Fibroblast of lung (primary cell): Measurements from ENCODE around the gene ADRA1B. TPM values are rescaled to one million over a fixed set of nuclear protein-coding genes. Genes with fewer than 3 reads are reported as not detected.
"Not testable (repeated sequence)": the region's sequence is repeated elsewhere in the genome, so short reads cannot be mapped to it uniquely, and the experiment has no call there.

Experiments
- DNase-seq, 2 donors: peaks; one replicate each; pipeline versions ENCODE4 v3.0.0 to v3.0.0-alpha.2; 2010; ENCODE audit warnings: low read depth in 2 of 2
- H2AFZ ChIP-seq: 2 replicates; pipeline ENCODE4 v1.5.1; 2012; ENCODE audit warnings: low read length, control low read depth, inconsistent platforms
- H3K27ac ChIP-seq: 2 replicates; pipeline ENCODE4 v1.5.1; 2011; ENCODE audit warnings: low read length, control low read depth; ENCODE audit not compliant: insufficient read depth
- H3K27me3 ChIP-seq: 2 replicates; pipeline ENCODE4 v1.5.1; 2011; ENCODE audit warnings: mild to moderate bottlenecking, low read length; ENCODE audit not compliant: control insufficient read depth, insufficient read depth
- H3K36me3 ChIP-seq: 2 replicates; pipeline ENCODE4 v1.5.1; 2011; ENCODE audit warnings: low read length; ENCODE audit not compliant: control insufficient read depth, insufficient read depth
- H3K4me1 ChIP-seq: 2 replicates; pipeline ENCODE4 v1.5.1; 2011; ENCODE audit warnings: low read length; ENCODE audit not compliant: control insufficient read depth, insufficient read depth; ENCODE audit errors: extremely low read depth
- H3K4me2 ChIP-seq: 2 replicates; pipeline ENCODE4 v1.5.1; 2011; ENCODE audit warnings: low read length, control low read depth; ENCODE audit not compliant: insufficient read depth; ENCODE audit errors: extremely low read depth
- H3K4me3 ChIP-seq, 4 experiments: fragments of 200-600 bp in 1 of 4; sonication (generic) in 1 of 4; replicated peaks in 1 of 4; 2 replicates each; pipeline ENCODE4 v1.5.1; 2011 to 2016; ENCODE audit warnings: low read length in 4 of 4, low read depth in 3 of 4, mild to moderate bottlenecking in 3 of 4, control low read depth in 2 of 4, inconsistent platforms in 1 of 4, mixed read lengths in 1 of 4; ENCODE audit not compliant: insufficient read depth in 1 of 4; ENCODE audit errors: control extremely low read depth in 1 of 4
- H3K79me2 ChIP-seq: 2 replicates; pipeline ENCODE4 v1.5.1; 2012; ENCODE audit warnings: mild to moderate bottlenecking, low read length, inconsistent platforms; ENCODE audit not compliant: control insufficient read depth, insufficient read depth
- H3K9ac ChIP-seq: 2 replicates; pipeline ENCODE4 v1.5.1; 2011; ENCODE audit warnings: mild to moderate bottlenecking, low read length, control low read depth; ENCODE audit not compliant: insufficient read depth
- H3K9me3 ChIP-seq: 2 replicates; pipeline ENCODE4 v1.5.1; 2012; ENCODE audit warnings: low read depth, low read length; ENCODE audit not compliant: control insufficient read depth, insufficient read depth
- H4K20me1 ChIP-seq: 2 replicates; pipeline ENCODE4 v1.5.1; 2011; ENCODE audit warnings: low read length; ENCODE audit not compliant: control insufficient read depth, insufficient read depth; ENCODE audit errors: extremely low read depth
- CTCF ChIP-seq, 2 donors: IDR thresholded peaks in 1 of 2; conservative IDR thresholded peaks in 1 of 2; 1 replicate in 1 of 2; 2 replicates in 1 of 2; pipeline ENCODE4 v1.5.1; 2011 to 2012; ENCODE audit warnings: low read length in 2 of 2, control low read depth in 1 of 2, inconsistent platforms in 1 of 2, low read depth in 1 of 2, mild to moderate bottlenecking in 1 of 2
- EZH2 ChIP-seq: IDR thresholded peaks from 2 replicates; pipeline ENCODE4 v1.5.1; 2012; ENCODE audit warnings: low read length, control low read depth, mild to moderate bottlenecking; ENCODE audit errors: missing control alignments
- polyA plus RNA-seq, 2 donors: library from polyadenylated mRNA; depleted of rRNA in 1 of 2; stranded (reverse) in 1 of 2; unstranded in 1 of 2; fragments of >200 nt; gene quantifications; 2 replicates each; pipeline ENCODE4 v1.2.1, GENCODE V29; 2011 to 2012; ENCODE audit warnings: missing spikeins in 1 of 2
- total RNA-seq: library from RNA; depleted of rRNA; stranded (reverse); fragments of >200 nt; gene quantifications from 2 replicates; pipeline ENCODE4 v1.2.1, GENCODE V29; 2014

The ADRA1B gene
- total and polyA plus RNA-seq, 2 donors (not counting 1 experiment from before 2014, with no cell fraction given): 0.99 to 1.7 TPM

- Histone ChIP-seq H2AFZ (no peak overlapping the region), H3K79me2 (peaks cover 23% of the 10 kb centered on the region), H3K4me1 (no peaks in the 10 kb centered on the region), H3K4me3 (peak overlapping the region; percentile 84 to 100 (median 98)), H3K36me3 (no peaks in the 10 kb centered on the region), H3K4me2 (peak overlapping the region; percentile 96), H3K9me3 (no peaks in the 10 kb centered on the region), H3K27me3 (no peaks in the 10 kb centered on the region), H3K27ac (peak overlapping the region; percentile 95), H3K9ac (peak overlapping the region; percentile 50), H4K20me1 (no peaks in the 10 kb centered on the region)
- DNase-seq: no peak
- TF ChIP-seq CTCF (conservative IDR thresholded peaks at IDR 0.05 in 1 of 2, IDR thresholded peaks at IDR 0.05 in 1 of 2; ENCODE audit: low read depth in 1 of 2, low read length in 2 of 2) (no peak), EZH2 (no peak)
These were observed 93.3 kb downstream of the ADRA1B start for GRCh38 chr5:160009591-160009989.

GRCh38 chr5:160011471-160011870 is 95.2 kb downstream of the ADRA1B start:
- H3K79me2 ChIP-seq: peaks cover 23% of the 10 kb centered on the region
- no peaks in the 10 kb centered on the region for H3K4me1 ChIP-seq
- H3K9me3 ChIP-seq: no peaks in the 10 kb centered on the region
- no peak overlapping the region for H3K27ac ChIP-seq
- H2AFZ ChIP-seq: no peak overlapping the region
- no peak overlapping the region for H3K4me3 ChIP-seq
- TF ChIP-seq CTCF (conservative IDR thresholded peaks at IDR 0.05 in 1 of 2, IDR thresholded peaks at IDR 0.05 in 1 of 2; ENCODE audit: low read depth in 1 of 2, low read length in 2 of 2) (no peak), EZH2 (no peak)
- DNase-seq: no peak
- no peaks in the 10 kb centered on the region for H4K20me1 ChIP-seq
- H3K36me3 ChIP-seq: no peaks in the 10 kb centered on the region
- H3K9ac ChIP-seq: no peak overlapping the region
- no peak overlapping the region for H3K4me2 ChIP-seq
- H3K27me3 ChIP-seq: no peaks in the 10 kb centered on the region

GRCh38 chr5:160014197-160014596 is 97.9 kb downstream of the ADRA1B start:
- H3K4me3 ChIP-seq, H3K9me3 ChIP-seq, H3K27me3 ChIP-seq, H3K4me2 ChIP-seq, H4K20me1 ChIP-seq, H3K4me1 ChIP-seq, H3K27ac ChIP-seq, H3K36me3 ChIP-seq, H3K9ac ChIP-seq, H2AFZ ChIP-seq, DNase-seq: not testable (repeated sequence)
- peaks cover 21% of the 10 kb centered on the region for H3K79me2 ChIP-seq
